ENCODE measurements around the gene ACOT12. TPM values are rescaled to one million over a fixed set of nuclear protein-coding genes. Genes with fewer than 3 reads are reported as not detected.
A peak's percentile ranks its signal among the peaks of the same experiment; 100 is the strongest.

Gene ACOT12
- total and polyA plus RNA-seq, 2 of the 13 experiments (the other 11 are each of a cell fraction or from before 2014, with no cell fraction given): not detected

DNA sequence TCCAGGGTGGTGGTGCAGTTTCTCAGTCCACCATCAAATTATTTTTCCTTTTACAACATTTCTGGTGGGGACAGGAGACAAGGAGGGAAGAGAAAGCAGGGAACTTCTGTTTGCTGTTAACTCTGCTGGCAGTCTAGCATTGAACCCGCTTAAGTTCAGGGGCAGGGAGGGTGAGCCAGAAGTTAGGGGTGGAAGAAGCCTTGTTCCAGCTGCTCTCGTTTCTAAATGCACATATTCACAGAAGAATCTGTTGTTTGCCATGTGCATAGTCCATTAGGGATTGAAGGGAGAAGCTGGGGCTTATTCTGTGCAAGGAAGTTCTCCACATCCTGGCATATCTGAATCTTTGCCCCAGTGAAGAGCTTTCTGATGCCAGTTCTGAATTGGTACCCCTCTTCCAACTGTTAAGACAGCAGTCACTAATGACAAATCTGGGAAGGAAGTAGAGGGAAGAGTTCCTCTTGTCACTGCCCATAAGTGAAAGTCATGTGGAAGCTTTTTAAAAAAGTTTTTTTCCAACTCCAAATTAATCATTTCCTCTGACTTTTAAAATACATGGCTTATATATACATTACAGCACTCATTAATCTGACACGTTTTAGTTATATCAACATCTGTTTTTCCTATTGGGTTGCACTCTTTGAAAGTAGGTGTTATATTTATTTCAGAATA is 32.6 kb upstream of the ACOT12 start (continued):
- TF ChIP-seq, protein P1, sequence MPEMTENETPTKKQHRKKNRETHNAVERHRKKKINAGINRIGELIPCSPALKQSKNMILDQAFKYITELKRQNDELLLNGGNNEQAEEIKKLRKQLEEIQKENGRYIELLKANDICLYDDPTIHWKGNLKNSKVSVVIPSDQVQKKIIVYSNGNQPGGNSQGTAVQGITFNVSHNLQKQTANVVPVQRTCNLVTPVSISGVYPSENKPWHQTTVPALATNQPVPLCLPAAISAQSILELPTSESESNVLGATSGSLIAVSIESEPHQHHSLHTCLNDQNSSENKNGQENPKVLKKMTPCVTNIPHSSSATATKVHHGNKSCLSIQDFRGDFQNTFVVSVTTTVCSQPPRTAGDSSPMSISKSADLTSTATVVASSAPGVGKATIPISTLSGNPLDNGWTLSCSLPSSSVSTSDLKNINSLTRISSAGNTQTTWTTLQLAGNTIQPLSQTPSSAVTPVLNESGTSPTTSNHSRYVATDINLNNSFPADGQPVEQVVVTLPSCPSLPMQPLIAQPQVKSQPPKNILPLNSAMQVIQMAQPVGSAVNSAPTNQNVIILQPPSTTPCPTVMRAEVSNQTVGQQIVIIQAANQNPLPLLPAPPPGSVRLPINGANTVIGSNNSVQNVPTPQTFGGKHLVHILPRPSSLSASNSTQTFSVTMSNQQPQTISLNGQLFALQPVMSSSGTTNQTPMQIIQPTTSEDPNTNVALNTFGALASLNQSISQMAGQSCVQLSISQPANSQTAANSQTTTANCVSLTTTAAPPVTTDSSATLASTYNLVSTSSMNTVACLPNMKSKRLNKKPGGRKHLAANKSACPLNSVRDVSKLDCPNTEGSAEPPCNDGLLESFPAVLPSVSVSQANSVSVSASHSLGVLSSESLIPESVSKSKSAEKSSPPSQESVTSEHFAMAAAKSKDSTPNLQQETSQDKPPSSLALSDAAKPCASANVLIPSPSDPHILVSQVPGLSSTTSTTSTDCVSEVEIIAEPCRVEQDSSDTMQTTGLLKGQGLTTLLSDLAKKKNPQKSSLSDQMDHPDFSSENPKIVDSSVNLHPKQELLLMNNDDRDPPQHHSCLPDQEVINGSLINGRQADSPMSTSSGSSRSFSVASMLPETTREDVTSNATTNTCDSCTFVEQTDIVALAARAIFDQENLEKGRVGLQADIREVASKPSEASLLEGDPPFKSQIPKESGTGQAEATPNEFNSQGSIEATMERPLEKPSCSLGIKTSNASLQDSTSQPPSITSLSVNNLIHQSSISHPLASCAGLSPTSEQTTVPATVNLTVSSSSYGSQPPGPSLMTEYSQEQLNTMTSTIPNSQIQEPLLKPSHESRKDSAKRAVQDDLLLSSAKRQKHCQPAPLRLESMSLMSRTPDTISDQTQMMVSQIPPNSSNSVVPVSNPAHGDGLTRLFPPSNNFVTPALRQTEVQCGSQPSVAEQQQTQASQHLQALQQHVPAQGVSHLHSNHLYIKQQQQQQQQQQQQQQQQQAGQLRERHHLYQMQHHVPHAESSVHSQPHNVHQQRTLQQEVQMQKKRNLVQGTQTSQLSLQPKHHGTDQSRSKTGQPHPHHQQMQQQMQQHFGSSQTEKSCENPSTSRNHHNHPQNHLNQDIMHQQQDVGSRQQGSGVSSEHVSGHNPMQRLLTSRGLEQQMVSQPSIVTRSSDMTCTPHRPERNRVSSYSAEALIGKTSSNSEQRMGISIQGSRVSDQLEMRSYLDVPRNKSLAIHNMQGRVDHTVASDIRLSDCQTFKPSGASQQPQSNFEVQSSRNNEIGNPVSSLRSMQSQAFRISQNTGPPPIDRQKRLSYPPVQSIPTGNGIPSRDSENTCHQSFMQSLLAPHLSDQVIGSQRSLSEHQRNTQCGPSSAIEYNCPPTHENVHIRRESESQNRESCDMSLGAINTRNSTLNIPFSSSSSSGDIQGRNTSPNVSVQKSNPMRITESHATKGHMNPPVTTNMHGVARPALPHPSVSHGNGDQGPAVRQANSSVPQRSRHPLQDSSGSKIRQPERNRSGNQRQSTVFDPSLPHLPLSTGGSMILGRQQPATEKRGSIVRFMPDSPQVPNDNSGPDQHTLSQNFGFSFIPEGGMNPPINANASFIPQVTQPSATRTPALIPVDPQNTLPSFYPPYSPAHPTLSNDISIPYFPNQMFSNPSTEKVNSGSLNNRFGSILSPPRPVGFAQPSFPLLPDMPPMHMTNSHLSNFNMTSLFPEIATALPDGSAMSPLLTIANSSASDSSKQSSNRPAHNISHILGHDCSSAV (CRISPR knock-in tag; IDR thresholded peaks at IDR 0.05; ENCODE audit: borderline replicate concordance): no peak
- no peak for TF ChIP-seq ZKSCAN1 (IDR thresholded peaks at IDR 0.05; ENCODE audit: low read length)
- no peak for TF ChIP-seq FOXK2 (IDR thresholded peaks at IDR 0.05)

DNA sequence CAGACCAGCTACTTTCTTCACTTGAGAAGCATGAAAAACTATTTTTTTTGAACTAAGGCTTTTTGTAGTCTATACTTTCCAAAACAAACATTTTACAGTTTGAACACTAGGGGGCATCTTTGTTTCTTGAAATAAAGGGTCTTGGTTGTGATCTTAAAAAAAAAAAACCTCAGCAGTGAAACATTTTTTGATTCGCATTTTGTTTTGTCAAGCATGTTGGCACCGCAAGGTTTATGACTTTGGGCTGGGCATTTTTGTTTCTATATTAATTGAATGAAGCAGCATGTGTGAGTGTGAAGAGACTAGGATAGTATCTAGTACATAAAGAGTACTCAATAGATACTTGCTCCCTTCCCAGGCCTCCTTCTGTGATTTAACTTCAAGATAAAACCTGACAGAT is 31.6 kb upstream of the ACOT12 start:
- ChIA-PET CTCF (ENCODE audit: low intra/inter-chr PET ratio, low total read pairs) (interaction anchor here (0.9 to 1.6 kb wide), 3 partner anchors 740 to 800 kb away, joined by 3 to 8 read pairs (median 6); no protein-coding TSS in a partner anchor), POLR2A (no interaction called here)
- no peaks in the 10 kb centered on the region for H3K79me2 ChIP-seq (ENCODE audit: insufficient read depth, low read length)
- peak; percentile 56 for FAIRE-seq
- intact Hi-C loops (cut with micrococcal nuclease; ENCODE audit: unreplicated experiment): loop anchor here (1.0 to 10.0 kb wide), 4 partner anchors 79 to 800 kb away; no protein-coding TSS in a partner anchor
- no peak overlapping the region for H3K9ac ChIP-seq (ENCODE audit: insufficient read depth, low read depth, low read length)
- no peak overlapping the region for H3K4me2 ChIP-seq (ENCODE audit: low read depth, low read length)
- H3K36me3 ChIP-seq (replicated peaks in 1 of 2; ENCODE audit: control insufficient read depth in 1 of 2, insufficient read depth in 2 of 2, low read length in 2 of 2): no peaks in the 10 kb centered on the region
- DNase-seq (ENCODE audit: low spot score): peak; percentile 32
- H3K4me3 ChIP-seq (replicated peaks in 1 of 3; ENCODE audit: insufficient read depth in 1 of 3, low read depth in 2 of 3, low read length in 3 of 3): no peak overlapping the region
- ATAC-seq: peak; percentile 53; the same call in 2 of the 3 replicates
- no peak overlapping the region for H2AFZ ChIP-seq (ENCODE audit: low read length)
- 3% methylated on average over 2 of the region's 2 CpGs for WGBS (ENCODE audit: low lambda C conversion rate)
- no peaks in the 10 kb centered on the region for H3K9me3 ChIP-seq (ENCODE audit: low read length)
- H4K20me1 ChIP-seq (ENCODE audit: insufficient read depth, low read length): no peaks in the 10 kb centered on the region
- in situ Hi-C loops (cut with HindIII; ENCODE audit: extremely low pct_ligation_motif_present, low pct_unique_long_range_greater_than_20kb): loop anchor here (10.0 kb wide), 2 partner anchors 739 to 799 kb away; no protein-coding TSS in a partner anchor
- H3K27me3 ChIP-seq (ENCODE audit: control insufficient read depth in 1 of 2, insufficient read depth in 2 of 2, low read length in 2 of 2): no peaks in the 10 kb centered on the region
- no peak overlapping the region for H3K27ac ChIP-seq (ENCODE audit: extremely low read length, insufficient read depth, low read length)
- no TSS peak for BruUV-seq (replicated peaks)
- peaks cover 13% of the 10 kb centered on the region; the same call in 1 of the 2 replicates for H3K4me1 ChIP-seq (ENCODE audit: insufficient read depth, low read length)
- TF ChIP-seq STAG1 (CRISPR knock-in tag; IDR thresholded peaks at IDR 0.05): peak; percentile 52
- TF ChIP-seq, protein P2, sequence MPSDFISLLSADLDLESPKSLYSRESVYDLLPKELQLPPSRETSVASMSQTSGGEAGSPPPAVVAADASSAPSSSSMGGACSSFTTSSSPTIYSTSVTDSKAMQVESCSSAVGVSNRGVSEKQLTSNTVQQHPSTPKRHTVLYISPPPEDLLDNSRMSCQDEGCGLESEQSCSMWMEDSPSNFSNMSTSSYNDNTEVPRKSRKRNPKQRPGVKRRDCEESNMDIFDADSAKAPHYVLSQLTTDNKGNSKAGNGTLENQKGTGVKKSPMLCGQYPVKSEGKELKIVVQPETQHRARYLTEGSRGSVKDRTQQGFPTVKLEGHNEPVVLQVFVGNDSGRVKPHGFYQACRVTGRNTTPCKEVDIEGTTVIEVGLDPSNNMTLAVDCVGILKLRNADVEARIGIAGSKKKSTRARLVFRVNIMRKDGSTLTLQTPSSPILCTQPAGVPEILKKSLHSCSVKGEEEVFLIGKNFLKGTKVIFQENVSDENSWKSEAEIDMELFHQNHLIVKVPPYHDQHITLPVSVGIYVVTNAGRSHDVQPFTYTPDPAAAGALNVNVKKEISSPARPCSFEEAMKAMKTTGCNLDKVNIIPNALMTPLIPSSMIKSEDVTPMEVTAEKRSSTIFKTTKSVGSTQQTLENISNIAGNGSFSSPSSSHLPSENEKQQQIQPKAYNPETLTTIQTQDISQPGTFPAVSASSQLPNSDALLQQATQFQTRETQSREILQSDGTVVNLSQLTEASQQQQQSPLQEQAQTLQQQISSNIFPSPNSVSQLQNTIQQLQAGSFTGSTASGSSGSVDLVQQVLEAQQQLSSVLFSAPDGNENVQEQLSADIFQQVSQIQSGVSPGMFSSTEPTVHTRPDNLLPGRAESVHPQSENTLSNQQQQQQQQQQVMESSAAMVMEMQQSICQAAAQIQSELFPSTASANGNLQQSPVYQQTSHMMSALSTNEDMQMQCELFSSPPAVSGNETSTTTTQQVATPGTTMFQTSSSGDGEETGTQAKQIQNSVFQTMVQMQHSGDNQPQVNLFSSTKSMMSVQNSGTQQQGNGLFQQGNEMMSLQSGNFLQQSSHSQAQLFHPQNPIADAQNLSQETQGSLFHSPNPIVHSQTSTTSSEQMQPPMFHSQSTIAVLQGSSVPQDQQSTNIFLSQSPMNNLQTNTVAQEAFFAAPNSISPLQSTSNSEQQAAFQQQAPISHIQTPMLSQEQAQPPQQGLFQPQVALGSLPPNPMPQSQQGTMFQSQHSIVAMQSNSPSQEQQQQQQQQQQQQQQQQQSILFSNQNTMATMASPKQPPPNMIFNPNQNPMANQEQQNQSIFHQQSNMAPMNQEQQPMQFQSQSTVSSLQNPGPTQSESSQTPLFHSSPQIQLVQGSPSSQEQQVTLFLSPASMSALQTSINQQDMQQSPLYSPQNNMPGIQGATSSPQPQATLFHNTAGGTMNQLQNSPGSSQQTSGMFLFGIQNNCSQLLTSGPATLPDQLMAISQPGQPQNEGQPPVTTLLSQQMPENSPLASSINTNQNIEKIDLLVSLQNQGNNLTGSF (CRISPR knock-in tag; IDR thresholded peaks at IDR 0.05): no peak
- TF ChIP-seq EEA1 (CRISPR knock-in tag; IDR thresholded peaks at IDR 0.05; ENCODE audit: borderline replicate concordance): no peak
- 0 out of 2 replicates have a peak, but pooled peaks have one; percentile 26 for TF ChIP-seq RAD21 (CRISPR knock-in tag; IDR thresholded peaks at IDR 0.05)
